IPS-15b (cell line): Measurements from ENCODE around the gene AQP4.

ENCODE experiments used
- H3K27me3 ChIP-seq: one replicate; pipeline ENCODE4 v1.6.1; 2013; ENCODE audit warnings: low read length; ENCODE audit not compliant: control insufficient read depth, insufficient read depth
- H3K36me3 ChIP-seq: one replicate; pipeline ENCODE4 v1.6.1; 2013; ENCODE audit warnings: low read length; ENCODE audit not compliant: control insufficient read depth, insufficient read depth
- H3K4me1 ChIP-seq: one replicate; pipeline ENCODE4 v1.6.1; 2013; ENCODE audit warnings: mild to moderate bottlenecking, low read length; ENCODE audit not compliant: control insufficient read depth, insufficient read depth
- H3K4me3 ChIP-seq: one replicate; pipeline ENCODE4 v1.5.1; 2013; ENCODE audit warnings: low read depth, low read length
- H3K9ac ChIP-seq: one replicate; pipeline ENCODE4 v1.6.1; 2013; ENCODE audit warnings: low read depth, mild to moderate bottlenecking, low read length
- H3K9me3 ChIP-seq: one replicate; pipeline ENCODE4 v1.6.1; 2013; ENCODE audit warnings: mild to moderate bottlenecking, low read length; ENCODE audit not compliant: control insufficient read depth, insufficient read depth

The AQP4 gene

GRCh38 chr18:26865557-26865956, at the start of gene AQP4:
AQP4 (minus strand) TSS chr18:26865707; CDS start chr18:26865689, 18 bp downstream.
- Histone ChIP-seq H3K4me3 (no peak within 1 kb of the TSS), H3K36me3 (no peaks in the 10 kb centered on the region), H3K9me3 (no peaks in the 10 kb centered on the region), H3K4me1 (peaks cover 6% of the 10 kb centered on the region), H3K27me3 (peaks cover 18% of the 10 kb centered on the region), H3K9ac (no peak within 1 kb of the TSS)

GRCh38 chr18:26911840-26912239, 46.3 kb upstream of the AQP4 start:
- H3K9me3 ChIP-seq: no peaks in the 10 kb centered on the region
- no peaks in the 10 kb centered on the region for H3K27me3 ChIP-seq
- no peaks in the 10 kb centered on the region for H3K36me3 ChIP-seq
- peaks cover 5% of the 10 kb centered on the region for H3K4me1 ChIP-seq
- no peak overlapping the region for H3K4me3 ChIP-seq
- H3K9ac ChIP-seq: no peak overlapping the region

- no peak overlapping the region for H3K4me3 ChIP-seq
- H3K9ac ChIP-seq: no peak overlapping the region
- H3K4me1 ChIP-seq: peaks cover 5% of the 10 kb centered on the region
- no peaks in the 10 kb centered on the region for H3K27me3 ChIP-seq
- no peaks in the 10 kb centered on the region for H3K36me3 ChIP-seq
- H3K9me3 ChIP-seq: no peaks in the 10 kb centered on the region
Measured at GRCh38 chr18:26909599-26910290, 44.2 kb upstream of the AQP4 start.

- peaks cover 5% of the 10 kb centered on the region for H3K4me1 ChIP-seq
- H3K9me3 ChIP-seq: no peaks in the 10 kb centered on the region
- H3K27me3 ChIP-seq: no peaks in the 10 kb centered on the region
- H3K9ac ChIP-seq: no peak overlapping the region
- H3K4me3 ChIP-seq: no peak overlapping the region
- H3K36me3 ChIP-seq: no peaks in the 10 kb centered on the region
Measured at GRCh38 chr18:26908906-26909305, 43.4 kb upstream of the AQP4 start.

GRCh38 chr18:26902291-26902690, 36.8 kb upstream of the AQP4 start:
- H3K9me3 ChIP-seq: peaks cover 7% of the 10 kb centered on the region
- no peaks in the 10 kb centered on the region for H3K4me1 ChIP-seq
- H3K4me3 ChIP-seq: no peak overlapping the region
- H3K36me3 ChIP-seq: no peaks in the 10 kb centered on the region
- H3K27me3 ChIP-seq: no peaks in the 10 kb centered on the region
- H3K9ac ChIP-seq: no peak overlapping the region

GRCh38 chr18:26901020-26901419, 35.5 kb upstream of the AQP4 start:
- Histone ChIP-seq H3K9me3 (peaks cover 7% of the 10 kb centered on the region), H3K9ac (no peak overlapping the region), H3K27me3 (no peaks in the 10 kb centered on the region), H3K4me1 (no peaks in the 10 kb centered on the region), H3K4me3 (no peak overlapping the region), H3K36me3 (no peaks in the 10 kb centered on the region)

- Histone ChIP-seq H3K4me1 (no peaks in the 10 kb centered on the region), H3K36me3 (no peaks in the 10 kb centered on the region), H3K4me3 (no peak overlapping the region), H3K9ac (no peak overlapping the region), H3K9me3 (no peaks in the 10 kb centered on the region), H3K27me3 (no peaks in the 10 kb centered on the region)
Measured at GRCh38 chr18:26894426-26894825, 28.9 kb upstream of the AQP4 start.

- Histone ChIP-seq H3K9ac (no peak overlapping the region), H3K27me3 (no peaks in the 10 kb centered on the region), H3K4me3 (no peak overlapping the region), H3K4me1 (no peaks in the 10 kb centered on the region), H3K9me3 (no peaks in the 10 kb centered on the region), H3K36me3 (no peaks in the 10 kb centered on the region)
Measured at GRCh38 chr18:26893996-26894395, 28.5 kb upstream of the AQP4 start.

- no peak overlapping the region for H3K9ac ChIP-seq
- H3K36me3 ChIP-seq: no peaks in the 10 kb centered on the region
- H3K4me3 ChIP-seq: no peak overlapping the region
- no peaks in the 10 kb centered on the region for H3K4me1 ChIP-seq
- H3K27me3 ChIP-seq: no peaks in the 10 kb centered on the region
- H3K9me3 ChIP-seq: no peaks in the 10 kb centered on the region
Measured at GRCh38 chr18:26888259-26888658, 22.8 kb upstream of the AQP4 start.

- H3K27me3 ChIP-seq: no peaks in the 10 kb centered on the region
- no peak overlapping the region for H3K9ac ChIP-seq
- no peak overlapping the region for H3K4me3 ChIP-seq
- H3K4me1 ChIP-seq: no peaks in the 10 kb centered on the region
- H3K9me3 ChIP-seq: no peaks in the 10 kb centered on the region
- H3K36me3 ChIP-seq: no peaks in the 10 kb centered on the region
Measured at GRCh38 chr18:26875040-26875654, 9.6 kb upstream of the AQP4 start.

- Histone ChIP-seq H3K4me3 (no peak overlapping the region), H3K9ac (no peak overlapping the region), H3K27me3 (no peaks in the 10 kb centered on the region), H3K4me1 (no peaks in the 10 kb centered on the region), H3K9me3 (no peaks in the 10 kb centered on the region), H3K36me3 (no peaks in the 10 kb centered on the region)
Measured at GRCh38 chr18:26874283-26874682, 8.8 kb upstream of the AQP4 start.

- no peaks in the 10 kb centered on the region for H3K9me3 ChIP-seq
- H3K9ac ChIP-seq: no peak overlapping the region
- H3K4me1 ChIP-seq: peaks cover 6% of the 10 kb centered on the region
- H3K4me3 ChIP-seq: no peak overlapping the region
- peaks cover 4% of the 10 kb centered on the region for H3K27me3 ChIP-seq
- H3K36me3 ChIP-seq: no peaks in the 10 kb centered on the region
Measured at GRCh38 chr18:26869640-26870039, 4.1 kb upstream of the AQP4 start.
